GM13976 (cell line): ENCODE results near the gene SEPTIN1.

Experiments
- DNase-seq: peaks from one replicate; pipeline ENCODE4 v3.0.0; 2012; ENCODE audit warnings: low spot score
- in situ Hi-C: fragments of 300-500 bp; cut with MboI; formaldehyde crosslinking; loops from one replicate; pipeline ENCODE4 v1.12.0; 2022; ENCODE audit warnings: low sequenced_read_pairs, mixed read lengths, inconsistent platforms; ENCODE audit not compliant: unreplicated experiment
- TF ChIP-seq, protein P1 (sequence below): IDR thresholded peaks from 2 replicates; pipeline ENCODE4 v1.5.1; 2012; ENCODE audit warnings: borderline replicate concordance, mild to moderate bottlenecking; ENCODE audit not compliant: insufficient read depth; ENCODE audit errors: extremely low read depth, missing control alignments, control extremely low read depth

The SEPTIN1 gene

DNA sequence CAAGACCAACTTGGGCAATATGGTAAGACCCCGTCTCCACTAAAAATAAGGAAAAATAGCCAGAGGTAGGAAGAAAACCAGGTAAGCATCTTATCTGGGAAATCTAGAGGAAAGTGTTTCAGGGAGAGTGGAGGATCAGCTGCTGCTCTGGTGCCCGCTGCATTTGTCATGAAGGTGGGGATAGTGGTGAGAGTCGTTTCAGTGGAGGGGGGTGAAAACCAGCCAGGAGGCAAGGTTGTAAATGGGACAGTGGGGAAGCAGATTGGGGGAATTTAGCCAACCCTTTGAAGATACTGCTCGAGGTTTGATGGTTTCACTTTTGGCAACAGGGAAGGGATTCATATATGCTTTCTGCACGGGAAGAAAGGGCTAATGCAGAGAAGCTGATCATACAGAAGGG lies 38.6 kb upstream of the SEPTIN1 start:
- TF ChIP-seq, protein P1, sequence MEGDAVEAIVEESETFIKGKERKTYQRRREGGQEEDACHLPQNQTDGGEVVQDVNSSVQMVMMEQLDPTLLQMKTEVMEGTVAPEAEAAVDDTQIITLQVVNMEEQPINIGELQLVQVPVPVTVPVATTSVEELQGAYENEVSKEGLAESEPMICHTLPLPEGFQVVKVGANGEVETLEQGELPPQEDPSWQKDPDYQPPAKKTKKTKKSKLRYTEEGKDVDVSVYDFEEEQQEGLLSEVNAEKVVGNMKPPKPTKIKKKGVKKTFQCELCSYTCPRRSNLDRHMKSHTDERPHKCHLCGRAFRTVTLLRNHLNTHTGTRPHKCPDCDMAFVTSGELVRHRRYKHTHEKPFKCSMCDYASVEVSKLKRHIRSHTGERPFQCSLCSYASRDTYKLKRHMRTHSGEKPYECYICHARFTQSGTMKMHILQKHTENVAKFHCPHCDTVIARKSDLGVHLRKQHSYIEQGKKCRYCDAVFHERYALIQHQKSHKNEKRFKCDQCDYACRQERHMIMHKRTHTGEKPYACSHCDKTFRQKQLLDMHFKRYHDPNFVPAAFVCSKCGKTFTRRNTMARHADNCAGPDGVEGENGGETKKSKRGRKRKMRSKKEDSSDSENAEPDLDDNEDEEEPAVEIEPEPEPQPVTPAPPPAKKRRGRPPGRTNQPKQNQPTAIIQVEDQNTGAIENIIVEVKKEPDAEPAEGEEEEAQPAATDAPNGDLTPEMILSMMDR: no peak
- no peak for DNase-seq
- in situ Hi-C loops: loop anchor here (25.0 kb wide), 2 partner anchors 234 to 309 kb away; partner anchors contain the start of genes BOLA2B, CORO1A, GDPD3 and MAPK3

DNA sequence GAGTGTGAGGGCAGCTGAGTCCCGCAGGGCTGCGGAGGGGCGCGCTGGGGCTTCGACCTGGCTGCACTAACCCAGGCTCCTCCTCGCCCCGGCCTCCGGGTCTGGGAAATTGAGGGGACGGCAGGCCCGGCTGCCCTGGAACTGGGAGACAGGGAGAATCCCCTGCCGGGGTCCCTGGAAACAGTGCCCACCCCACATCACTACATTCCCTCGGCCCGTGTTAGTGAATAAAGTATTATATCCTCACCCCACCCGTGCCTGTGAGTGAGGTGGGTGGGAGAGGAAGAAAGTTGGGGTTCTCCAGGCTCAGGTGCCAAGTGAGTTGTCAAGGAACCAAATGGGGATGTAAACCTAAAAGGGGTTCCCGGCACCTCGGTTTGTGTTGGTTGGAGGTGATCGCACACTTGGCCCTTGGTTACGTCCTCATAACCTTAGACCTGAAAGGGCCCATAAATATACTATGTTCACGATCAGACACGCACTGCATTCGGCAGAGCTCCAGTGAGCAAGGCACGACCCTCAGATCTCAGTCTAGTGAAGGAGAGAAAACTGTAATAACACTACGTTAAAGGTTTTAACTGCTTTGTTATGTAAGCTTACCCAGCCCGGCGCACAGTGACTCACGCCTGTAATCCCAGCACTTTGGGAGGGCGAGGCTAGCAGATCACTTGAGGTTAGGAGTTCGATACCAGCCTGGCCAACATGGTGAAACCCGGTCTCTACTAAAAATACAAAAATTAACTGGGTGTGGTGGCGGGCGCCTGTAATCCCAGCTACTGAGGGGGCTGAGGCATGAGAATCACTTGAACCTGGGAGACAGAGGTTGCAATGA lies 36.2 kb upstream of the SEPTIN1 start:
- in situ Hi-C loops: loop anchor here (25.0 kb wide), 2 partner anchors 231 to 306 kb away; partner anchors contain the start of genes BOLA2B, CORO1A, GDPD3 and MAPK3
- DNase-seq: no peak

DNA sequence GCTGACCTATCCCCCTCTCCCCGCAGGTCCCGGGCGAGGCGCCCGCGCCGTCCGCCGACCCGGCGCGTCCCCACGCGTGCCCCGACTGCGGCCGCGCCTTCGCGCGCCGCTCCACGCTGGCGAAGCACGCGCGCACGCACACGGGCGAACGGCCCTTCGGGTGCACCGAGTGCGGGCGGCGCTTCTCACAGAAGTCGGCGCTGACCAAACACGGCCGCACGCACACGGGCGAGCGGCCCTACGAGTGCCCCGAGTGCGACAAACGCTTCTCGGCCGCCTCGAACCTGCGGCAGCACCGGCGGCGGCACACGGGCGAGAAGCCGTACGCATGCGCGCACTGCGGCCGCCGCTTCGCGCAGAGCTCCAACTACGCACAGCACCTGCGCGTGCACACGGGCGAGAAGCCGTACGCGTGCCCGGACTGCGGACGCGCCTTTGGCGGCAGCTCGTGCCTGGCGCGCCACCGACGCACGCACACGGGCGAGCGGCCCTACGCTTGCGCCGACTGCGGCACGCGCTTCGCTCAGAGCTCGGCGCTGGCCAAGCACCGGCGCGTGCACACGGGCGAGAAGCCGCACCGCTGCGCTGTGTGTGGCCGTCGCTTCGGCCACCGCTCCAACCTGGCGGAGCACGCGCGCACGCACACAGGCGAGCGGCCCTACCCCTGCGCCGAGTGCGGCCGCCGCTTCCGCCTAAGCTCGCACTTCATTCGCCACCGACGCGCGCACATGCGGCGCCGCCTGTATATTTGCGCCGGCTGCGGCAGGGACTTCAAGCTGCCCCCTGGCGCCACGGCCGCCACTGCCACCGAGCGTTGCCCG lies 35.4 kb upstream of the SEPTIN1 start:
- in situ Hi-C loops: loop anchor here (25.0 kb wide), 2 partner anchors 230 to 305 kb away; partner anchors contain the start of genes BOLA2B, CORO1A, GDPD3 and MAPK3
- TF ChIP-seq, protein P1: no peak

More for the DNA sequence above, 36.2 kb upstream of the SEPTIN1 start:
- TF ChIP-seq, protein P1: no peak

DNA sequence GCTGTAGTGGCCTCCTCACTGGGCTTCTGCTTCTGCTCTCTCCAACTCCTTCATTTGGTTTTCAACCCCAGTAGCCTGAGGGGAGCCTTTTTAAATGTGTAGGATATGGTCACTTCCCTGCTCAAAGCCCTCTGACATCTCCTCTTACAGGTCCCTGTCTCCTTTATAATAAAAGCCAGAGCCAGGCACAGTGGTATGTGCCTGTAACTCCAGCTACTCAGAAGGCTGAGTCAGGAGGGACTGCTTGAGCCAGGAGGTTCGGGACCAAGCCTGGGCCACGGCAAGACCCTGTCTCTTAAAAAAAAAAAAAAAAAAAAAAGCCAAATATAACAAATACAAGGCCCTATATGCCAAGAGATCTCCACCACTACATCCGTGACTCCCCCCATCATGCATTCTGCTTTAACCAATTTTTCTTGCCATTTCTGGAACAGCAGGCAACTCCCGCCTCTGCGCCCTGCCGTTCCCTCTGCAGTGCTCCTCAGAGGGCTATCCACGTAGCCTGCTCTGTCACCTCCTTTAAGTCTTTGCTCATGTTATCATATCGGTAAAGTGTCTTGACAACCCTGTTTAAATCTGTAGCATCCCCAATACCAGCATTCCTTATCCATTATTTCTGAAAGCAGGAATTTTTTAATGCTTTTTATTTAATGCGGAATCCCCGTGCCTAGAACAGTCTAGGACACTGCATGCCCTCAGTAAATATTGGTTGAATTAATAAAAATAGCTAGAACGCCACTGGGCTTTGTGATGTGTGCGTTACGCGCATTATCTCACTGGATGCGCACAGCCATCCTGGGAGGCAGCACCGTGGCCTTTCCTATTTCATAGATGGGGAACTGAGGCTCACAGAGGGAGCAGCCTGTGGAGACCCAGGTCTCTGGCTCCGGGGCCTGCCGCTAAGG lies 34.5 kb upstream of the SEPTIN1 start:
- DNase-seq: no peak
- in situ Hi-C loops: loop anchor here (25.0 kb wide), 2 partner anchors 230 to 305 kb away; partner anchors contain the start of genes BOLA2B, CORO1A, GDPD3 and MAPK3
- TF ChIP-seq, protein P1: no peak

More for the DNA sequence above, 35.4 kb upstream of the SEPTIN1 start:
- DNase-seq: peak; percentile 93

DNA sequence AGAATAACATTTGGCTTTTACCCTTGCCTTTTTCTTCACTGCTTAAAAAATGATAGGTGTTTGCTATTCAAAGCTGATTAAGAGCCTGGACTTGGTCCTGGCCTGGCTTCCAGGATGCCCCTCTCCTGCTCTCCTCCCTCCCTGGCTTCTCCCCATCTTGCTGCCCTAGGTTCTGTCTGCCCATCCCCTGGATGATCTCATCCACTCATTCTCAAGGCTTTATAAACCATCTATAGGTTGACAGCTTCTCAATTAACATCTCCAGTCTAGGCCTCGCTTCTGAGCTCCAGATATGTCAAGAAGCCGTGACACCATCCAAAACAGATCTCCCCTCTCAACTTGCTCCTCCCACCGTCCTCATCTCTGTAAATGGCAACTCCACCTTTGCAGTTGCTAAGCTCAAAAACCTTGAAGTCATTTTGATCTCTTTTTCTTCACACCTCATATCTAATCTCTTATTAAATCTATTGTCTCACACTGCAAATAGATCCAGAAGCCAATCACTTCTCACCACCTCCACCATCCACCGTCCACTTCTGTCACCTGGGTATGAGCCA lies 33.8 kb upstream of the SEPTIN1 start:
- TF ChIP-seq, protein P1: no peak
- no peak for DNase-seq
- in situ Hi-C loops: loop anchor here (25.0 kb wide), 2 partner anchors 229 to 304 kb away; partner anchors contain the start of genes BOLA2B, CORO1A, GDPD3 and MAPK3

DNA sequence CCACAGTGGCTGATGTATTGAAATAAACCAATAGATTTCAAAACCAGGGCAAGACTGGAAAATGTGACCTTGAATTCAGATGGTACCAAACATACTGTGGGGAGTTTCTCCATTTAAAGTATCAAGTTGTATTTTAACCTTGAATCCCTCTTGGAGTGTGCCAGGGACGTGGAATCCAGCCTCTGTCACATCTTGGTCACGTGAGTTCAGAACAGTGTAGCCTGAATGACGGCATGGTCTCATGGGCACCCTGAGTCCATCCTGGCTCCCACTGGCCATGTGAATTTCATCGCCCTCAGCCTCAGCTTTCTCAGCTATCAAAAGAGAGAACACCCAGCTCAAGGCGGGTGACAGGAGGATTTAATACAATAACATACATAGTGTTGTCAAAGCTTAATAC lies 31.8 kb upstream of the SEPTIN1 start:
- DNase-seq: no peak
- TF ChIP-seq, protein P1: no peak
- in situ Hi-C loops: loop anchor here (25.0 kb wide), 2 partner anchors 227 to 302 kb away; partner anchors contain the start of genes BOLA2B, CORO1A, GDPD3 and MAPK3
